Thoracic aorta (tissue), 2 donors: ENCODE results near the gene GSG1. TPM values are rescaled to one million over a fixed set of nuclear protein-coding genes. Genes with fewer than 3 reads are reported as not detected.
A peak's percentile ranks its signal among the peaks of the same experiment; 100 is the strongest.

ENCODE experiments used
- ATAC-seq: fragments of 150-250 bp; one replicate; pipeline ENCODE4 v1.8.0; 2017; ENCODE audit warnings: low read depth; ENCODE audit not compliant: insufficient number of reproducible peaks, low FRiP score
- DNase-seq: peaks from one replicate; pipeline ENCODE4 v3.0.0-alpha.2; 2020; ENCODE audit warnings: low spot score
- H3K27ac ChIP-seq, 2 donors: fragments of 200-600 bp; sonication (generic); 1 replicate in 1 of 2; 2 replicates in 1 of 2; pipeline ENCODE4 v1.5.1; 2016; ENCODE audit warnings: mild to moderate bottlenecking in 2 of 2, moderate library complexity in 2 of 2
- H3K27me3 ChIP-seq: fragments of 200-600 bp; sonication (generic); replicated peaks from 2 replicates; pipeline ENCODE4 v1.6.0; 2016; ENCODE audit warnings: mild to moderate bottlenecking; ENCODE audit not compliant: insufficient read depth
- H3K36me3 ChIP-seq: fragments of 200-600 bp; sonication (generic); one replicate; pipeline ENCODE4 v1.5.1; 2016
- H3K4me1 ChIP-seq, 2 donors: fragments of 200-600 bp; sonication (generic); 1 replicate in 1 of 2; 2 replicates in 1 of 2; pipeline versions ENCODE4 v1.5.1 to v1.6.0; 2016; ENCODE audit warnings: low read depth in 2 of 2, mild to moderate bottlenecking in 1 of 2; ENCODE audit not compliant: control insufficient read depth in 1 of 2
- H3K4me3 ChIP-seq: fragments of 200-600 bp; sonication (generic); 2 replicates; pipeline ENCODE4 v1.5.1; 2016; ENCODE audit warnings: mild to moderate bottlenecking
- H3K9me3 ChIP-seq: fragments of 200-600 bp; sonication (generic); 2 replicates; pipeline ENCODE4 v1.5.1; 2016
- total RNA-seq, 2 donors: library from RNA; depleted of rRNA; stranded (reverse); fragments of >200 nt; gene quantifications; one replicate each; pipeline versions ENCODE4 v1.1.0 to v1.2.3, GENCODE V29; 2016
- TF ChIP-seq, protein P1 (sequence below): fragments of 200-600 bp; sonication (generic); IDR thresholded peaks from one replicate; pipeline ENCODE4 v1.5.1; 2019; ENCODE audit warnings: antibody characterized with exemption

The GSG1 gene
- total RNA-seq, 2 donors from 2014 or later, result not detected

DNA sequence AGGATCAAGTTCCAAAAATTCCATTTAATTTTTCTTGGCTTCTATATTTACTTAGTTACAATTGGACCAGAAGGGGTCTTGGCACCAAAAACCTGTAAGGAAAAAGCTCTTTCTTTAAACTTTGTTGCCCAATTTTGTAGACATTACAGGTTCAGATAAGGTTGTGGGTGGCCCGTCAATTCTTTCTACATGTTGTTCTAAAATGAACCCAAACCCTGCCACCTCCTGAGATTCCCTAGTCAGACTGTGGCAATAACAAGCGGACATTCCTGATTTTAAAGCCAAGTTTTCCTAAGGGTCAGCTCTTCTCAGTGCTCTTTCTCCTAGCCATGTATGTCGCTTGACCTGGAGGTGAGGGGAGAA is 45.0 kb upstream of the GSG1 start:
- no peak overlapping the region for H3K4me3 ChIP-seq
- H3K4me1 ChIP-seq, result peaks cover 0 to 34% of the 10 kb centered on the region in 2 donors
- no peaks in the 10 kb centered on the region for H3K27me3 ChIP-seq
- no peaks in the 10 kb centered on the region for H3K9me3 ChIP-seq
- H3K27ac ChIP-seq, result peak overlapping the region; percentile 31 to 63
- no peak for DNase-seq
- H3K36me3 ChIP-seq, result no peaks in the 10 kb centered on the region
- TF ChIP-seq, protein P1, sequence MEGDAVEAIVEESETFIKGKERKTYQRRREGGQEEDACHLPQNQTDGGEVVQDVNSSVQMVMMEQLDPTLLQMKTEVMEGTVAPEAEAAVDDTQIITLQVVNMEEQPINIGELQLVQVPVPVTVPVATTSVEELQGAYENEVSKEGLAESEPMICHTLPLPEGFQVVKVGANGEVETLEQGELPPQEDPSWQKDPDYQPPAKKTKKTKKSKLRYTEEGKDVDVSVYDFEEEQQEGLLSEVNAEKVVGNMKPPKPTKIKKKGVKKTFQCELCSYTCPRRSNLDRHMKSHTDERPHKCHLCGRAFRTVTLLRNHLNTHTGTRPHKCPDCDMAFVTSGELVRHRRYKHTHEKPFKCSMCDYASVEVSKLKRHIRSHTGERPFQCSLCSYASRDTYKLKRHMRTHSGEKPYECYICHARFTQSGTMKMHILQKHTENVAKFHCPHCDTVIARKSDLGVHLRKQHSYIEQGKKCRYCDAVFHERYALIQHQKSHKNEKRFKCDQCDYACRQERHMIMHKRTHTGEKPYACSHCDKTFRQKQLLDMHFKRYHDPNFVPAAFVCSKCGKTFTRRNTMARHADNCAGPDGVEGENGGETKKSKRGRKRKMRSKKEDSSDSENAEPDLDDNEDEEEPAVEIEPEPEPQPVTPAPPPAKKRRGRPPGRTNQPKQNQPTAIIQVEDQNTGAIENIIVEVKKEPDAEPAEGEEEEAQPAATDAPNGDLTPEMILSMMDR, result no peak
- no peak for ATAC-seq

DNA sequence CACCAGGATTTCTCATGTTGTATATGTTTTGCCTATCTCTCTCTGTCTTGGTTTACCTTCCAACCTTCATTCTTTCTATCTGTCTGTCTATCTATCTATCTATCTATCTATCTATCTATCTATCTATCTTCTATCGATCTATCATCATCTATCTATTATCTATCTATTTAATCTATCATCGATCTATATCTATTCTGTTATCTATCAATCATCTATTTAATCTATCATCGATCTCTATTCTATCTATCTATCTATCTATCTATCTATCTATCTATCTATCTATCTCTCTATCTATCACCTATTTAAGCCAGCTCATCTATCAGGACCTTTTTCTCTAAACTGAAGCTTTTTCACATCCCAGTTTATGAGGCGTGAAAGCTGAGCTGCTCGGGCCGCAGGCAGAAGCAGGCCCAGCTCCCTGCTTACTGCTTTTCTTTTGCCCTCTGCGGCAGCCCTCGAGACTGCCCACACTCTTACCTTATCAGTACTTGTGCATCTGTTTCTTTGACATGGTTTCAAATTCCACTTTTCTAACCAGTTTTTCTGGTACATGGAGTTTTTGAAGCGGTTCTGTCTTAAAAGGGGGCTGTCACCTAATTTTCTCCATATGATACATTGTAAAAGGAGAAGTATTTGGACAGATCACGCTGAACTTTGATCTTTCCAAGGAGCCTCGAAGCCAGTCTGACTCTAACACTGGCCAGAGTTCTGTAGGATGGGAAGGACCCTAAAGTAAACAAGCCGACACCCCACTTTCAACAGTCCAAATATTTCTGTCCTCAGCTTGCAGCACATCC is 44.4 kb upstream of the GSG1 start:
- Histone ChIP-seq H3K27ac (peak overlapping the region; percentile 31 to 63), H3K9me3 (no peaks in the 10 kb centered on the region), H3K36me3 (no peaks in the 10 kb centered on the region), H3K27me3 (no peaks in the 10 kb centered on the region), H3K4me3 (no peak overlapping the region), H3K4me1 (peaks cover 0 to 34% of the 10 kb centered on the region in 2 donors)
- ATAC-seq, result no peak
- DNase-seq, result no peak
- TF ChIP-seq, protein P1, result no peak

DNA sequence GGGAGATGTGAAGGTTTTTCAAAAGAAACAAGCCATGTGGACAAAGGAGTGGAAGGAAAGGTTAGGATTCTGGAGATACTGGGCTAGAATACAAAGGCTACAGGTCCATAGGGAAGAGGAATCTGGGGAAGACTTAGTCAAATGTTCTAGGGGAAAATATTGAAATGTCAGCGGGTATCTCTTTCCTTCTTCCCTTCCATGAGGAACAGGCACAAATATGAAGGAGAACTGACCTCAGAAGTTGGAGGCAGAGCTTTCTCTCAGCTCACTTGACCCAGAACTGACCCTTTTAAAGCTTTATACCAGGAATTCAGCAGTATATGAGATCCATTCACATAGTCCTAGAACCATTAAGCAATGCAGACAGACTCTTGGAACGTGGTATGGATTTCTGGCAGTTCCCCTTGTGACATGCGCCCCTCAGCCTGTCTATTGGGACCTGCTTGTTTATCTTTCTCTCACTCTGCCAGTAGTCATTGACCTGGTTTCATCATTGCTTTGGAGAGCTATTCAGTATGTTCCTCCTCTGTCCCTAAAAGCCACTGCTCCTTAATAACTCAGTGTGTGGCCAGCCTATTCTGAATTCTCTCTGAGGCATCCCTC is 43.0 kb upstream of the GSG1 start:
- Histone ChIP-seq H3K9me3 (no peaks in the 10 kb centered on the region), H3K4me3 (no peak overlapping the region), H3K36me3 (no peaks in the 10 kb centered on the region), H3K4me1 (peaks cover 0 to 34% of the 10 kb centered on the region in 2 donors), H3K27me3 (no peaks in the 10 kb centered on the region), H3K27ac (peak overlapping the region in 1 of 2 donors; percentile 11)
- TF ChIP-seq, protein P1, result no peak
- ATAC-seq (no peak), DNase-seq (no peak)

DNA sequence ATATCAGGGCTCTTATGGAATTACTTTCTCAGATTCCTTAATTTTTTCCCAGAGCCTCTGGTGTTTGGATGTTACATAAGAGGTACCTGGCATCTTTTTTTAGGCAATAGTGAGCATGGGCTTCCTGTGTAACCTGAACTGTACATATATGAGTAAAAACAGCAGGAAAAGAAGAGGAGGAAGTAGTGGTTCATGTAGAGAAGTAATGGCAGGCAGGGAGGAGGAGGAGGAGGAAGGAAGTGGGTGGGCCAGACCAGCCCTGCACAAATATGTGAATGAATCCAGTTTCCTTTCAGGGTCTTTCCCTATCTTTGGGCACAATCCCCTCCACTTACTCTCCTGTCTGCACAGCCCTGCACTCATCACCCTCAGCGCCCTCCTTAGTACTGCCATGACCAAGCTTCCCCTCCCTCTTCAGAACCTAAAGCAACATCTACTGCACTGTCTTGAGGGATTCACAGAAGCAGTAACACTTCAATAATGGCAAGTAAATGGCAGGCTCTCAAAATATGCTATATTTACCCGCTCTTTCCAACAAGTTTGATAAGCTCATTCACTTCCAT is 40.9 kb upstream of the GSG1 start:
- Histone ChIP-seq H3K27me3 (no peaks in the 10 kb centered on the region), H3K4me1 (peaks cover 0 to 33% of the 10 kb centered on the region in 2 donors), H3K36me3 (no peaks in the 10 kb centered on the region), H3K27ac (no peak overlapping the region), H3K9me3 (no peaks in the 10 kb centered on the region), H3K4me3 (no peak overlapping the region)
- TF ChIP-seq, protein P1, result no peak
- DNase-seq (no peak), ATAC-seq (no peak)

DNA sequence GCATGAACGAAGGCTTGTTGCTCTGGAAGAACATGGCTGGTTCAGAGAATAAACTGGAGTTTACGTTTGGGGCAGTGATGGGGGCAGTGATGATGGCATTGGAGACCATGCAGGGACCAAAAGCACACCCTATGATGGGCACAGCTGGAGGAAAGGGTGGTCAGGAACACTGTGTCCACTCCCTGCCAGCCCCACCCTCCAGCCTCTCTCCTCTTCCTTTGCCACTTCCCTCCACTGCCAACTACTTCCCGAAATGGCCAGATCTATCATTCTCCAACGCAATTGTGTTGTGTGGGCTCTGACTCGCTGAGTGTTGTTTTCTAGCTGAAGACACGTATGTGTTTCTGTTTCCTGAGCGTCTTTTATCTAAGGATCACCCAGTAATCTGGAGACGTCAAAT is 39.3 kb upstream of the GSG1 start:
- TF ChIP-seq, protein P1, result no peak
- DNase-seq (no peak), ATAC-seq (no peak)
- Histone ChIP-seq H3K4me1 (peaks cover 0 to 17% of the 10 kb centered on the region in 2 donors), H3K36me3 (no peaks in the 10 kb centered on the region), H3K9me3 (no peaks in the 10 kb centered on the region), H3K4me3 (no peak overlapping the region), H3K27ac (no peak overlapping the region), H3K27me3 (no peaks in the 10 kb centered on the region)
